Measurements from ENCODE around the gene PCYT1A. TPM values are rescaled to one million over a fixed set of nuclear protein-coding genes. Genes with fewer than 3 reads are reported as not detected.

PCYT1A gene
- total and polyA plus RNA-seq, 2 of the 13 experiments (the other 11 are each of a cell fraction or from before 2014, with no cell fraction given): 26.4 to 45.3 TPM

GRCh38 chr3:196219194-196219969 is 68.1 kb downstream of the PCYT1A start (continued):
- TF ChIP-seq ZBTB4 (CRISPR knock-in tag; IDR thresholded peaks at IDR 0.05; ENCODE audit: borderline replicate concordance) (no peak), MTA3 (CRISPR knock-in tag; IDR thresholded peaks at IDR 0.05) (no peak), NFATC3 (CRISPR knock-in tag; IDR thresholded peaks at IDR 0.05) (no peak), ZNF335 (CRISPR knock-in tag; IDR thresholded peaks at IDR 0.05) (no peak), MTF1 (CRISPR knock-in tag; IDR thresholded peaks at IDR 0.05) (no peak), ETV5 (CRISPR knock-in tag; IDR thresholded peaks at IDR 0.05; ENCODE audit: borderline replicate concordance) (peak; percentile 31; the same call in 1 of the 2 replicates), TERF1 (CRISPR knock-in tag; IDR thresholded peaks at IDR 0.05) (no peak), RAD51 (IDR thresholded peaks at IDR 0.05; ENCODE audit: borderline replicate concordance) (no peak), GATAD2A (CRISPR knock-in tag; IDR thresholded peaks at IDR 0.05) (0 out of 2 replicates have a peak, but pooled peaks have one; percentile 8), LCORL (IDR thresholded peaks at IDR 0.05) (no peak), LCORL (CRISPR knock-in tag; IDR thresholded peaks at IDR 0.05) (peak; percentile 66), PAF1 (CRISPR knock-in tag; IDR thresholded peaks at IDR 0.05) (no peak), ETV6 (CRISPR knock-in tag; conservative IDR thresholded peaks at IDR 0.05) (no peak), ZNF138 (CRISPR knock-in tag; IDR thresholded peaks at IDR 0.05; ENCODE audit: low read depth) (no peak), TEF (CRISPR knock-in tag; IDR thresholded peaks at IDR 0.05) (no peak), HIVEP1 (CRISPR knock-in tag; IDR thresholded peaks at IDR 0.05) (0 out of 2 replicates have a peak, but pooled peaks have one; percentile 26), ZNF251 (CRISPR knock-in tag; IDR thresholded peaks at IDR 0.05) (no peak), MAFF (IDR thresholded peaks at IDR 0.05; ENCODE audit: low read depth, low read length) (no peak), REXO4 (CRISPR knock-in tag; IDR thresholded peaks at IDR 0.05; ENCODE audit: borderline replicate concordance) (no peak), ZNF788 (CRISPR knock-in tag; IDR thresholded peaks at IDR 0.05; ENCODE audit: borderline replicate concordance) (no peak), ZSCAN30 (CRISPR knock-in tag; IDR thresholded peaks at IDR 0.05) (no peak), ZNF547 (CRISPR knock-in tag; IDR thresholded peaks at IDR 0.05) (no peak), ZNF530 (CRISPR knock-in tag; IDR thresholded peaks at IDR 0.05; ENCODE audit: low read depth) (no peak), FOSL2 (CRISPR knock-in tag; IDR thresholded peaks at IDR 0.05) (no peak), ZNF264 (CRISPR knock-in tag; IDR thresholded peaks at IDR 0.05) (no peak), ZNF326 (CRISPR knock-in tag; IDR thresholded peaks at IDR 0.05; ENCODE audit: borderline replicate concordance) (no peak), TFAP4 (IDR thresholded peaks at IDR 0.05; ENCODE audit: borderline replicate concordance, low read depth) (peak; percentile 11; the same call in 1 of the 2 replicates), POLR2A (IDR thresholded peaks at IDR 0.05; ENCODE audit: insufficient read depth in 1 of 2, low read depth in 2 of 2, low read length in 2 of 2) (no peak)
